IMR-90 (cell line): ENCODE measurements around the gene OR4E2. TPM values are rescaled to one million over a fixed set of nuclear protein-coding genes. Genes with fewer than 3 reads are reported as not detected.

Experiments used
- ATAC-seq: fragments of 200-7000 bp; cut with Tn5 transposase; 2 replicates; pipeline ENCODE4 v1.9.1; 2020; ENCODE audit warnings: low read depth, mild to moderate bottlenecking, moderate library complexity
- BruUV-seq: library from RNA; stranded (reverse); fragments of 400-500 nt; replicated peaks from 2 replicates; lab custom pipeline; 2021; lab: Mats Ljungman, UMichigan
- CTCF ChIA-PET: fragments of 300-600 bp; formaldehyde crosslinking; extraction: SDS; loops from one replicate; lab custom pipeline; 2021; ENCODE audit warnings: antibody characterized with exemption; lab: Yijun Ruan, JAX
- POLR2A ChIA-PET: fragments of 300-600 bp; sonication (Branson Sonifier 250); formaldehyde crosslinking; loops from one replicate; lab custom pipeline; 2022; ENCODE audit warnings: antibody characterized with exemption; ENCODE audit not compliant: unreplicated experiment; lab: Charles Lee
- DNase-seq: peaks from one replicate; pipeline ENCODE4 v3.0.0; 2013
- H2AFZ ChIP-seq: replicated peaks from 2 replicates; pipeline ENCODE3; 2013; ENCODE audit warnings: low read length, mild to moderate bottlenecking; ENCODE audit not compliant: poor library complexity
- H2AK5ac ChIP-seq: 2 replicates; pipeline ENCODE4 v1.6.1; 2013; ENCODE audit warnings: low read depth, low read length, inconsistent platforms
- H2AK9ac ChIP-seq: replicated peaks from 2 replicates; pipeline ENCODE3; 2013; ENCODE audit warnings: mild to moderate bottlenecking, low read depth, low read length, moderate library complexity; ENCODE audit not compliant: poor library complexity
- H2BK120ac ChIP-seq: 2 replicates; pipeline ENCODE4 v1.6.1; 2013; ENCODE audit warnings: low read depth, low read length, inconsistent platforms
- H2BK15ac ChIP-seq: 3 replicates; pipeline ENCODE4 v1.6.1; 2013; ENCODE audit warnings: low read depth, low read length, inconsistent platforms
- H2BK20ac ChIP-seq: 2 replicates; pipeline ENCODE4 v1.6.1; 2013; ENCODE audit warnings: low read depth, mild to moderate bottlenecking, inconsistent platforms, low read length, moderate library complexity
- H2BK5ac ChIP-seq: 2 replicates; pipeline ENCODE4 v1.6.1; 2013; ENCODE audit warnings: mild to moderate bottlenecking, low read depth, low read length, inconsistent platforms; ENCODE audit not compliant: poor library complexity, severe bottlenecking
- H3K14ac ChIP-seq: replicated peaks from 2 replicates; pipeline ENCODE4 v1.6.1; 2013; ENCODE audit warnings: low read depth, low read length, inconsistent platforms
- H3K18ac ChIP-seq: 2 replicates; pipeline ENCODE4 v1.6.1; 2013; ENCODE audit warnings: low read depth, low read length, control low read depth
- H3K23ac ChIP-seq: 2 replicates; pipeline ENCODE4 v1.6.1; 2013; ENCODE audit warnings: low read depth, low read length, inconsistent platforms
- H3K27ac ChIP-seq: 2 replicates; pipeline ENCODE4 v1.5.1; 2013; ENCODE audit warnings: mild to moderate bottlenecking, control low read depth, low read length; ENCODE audit not compliant: insufficient read depth
- H3K27me3 ChIP-seq: 2 replicates; pipeline ENCODE4 v1.6.1; 2013; ENCODE audit warnings: low read length; ENCODE audit not compliant: control insufficient read depth, insufficient read depth
- H3K36me3 ChIP-seq: 2 replicates; pipeline ENCODE4 v1.6.1; 2013; ENCODE audit warnings: low read length, mixed read lengths; ENCODE audit not compliant: control insufficient read depth, insufficient read depth
- H3K4ac ChIP-seq: 2 replicates; pipeline ENCODE4 v1.6.1; 2013; ENCODE audit warnings: low read depth, low read length, inconsistent platforms
- H3K4me1 ChIP-seq: 2 replicates; pipeline ENCODE4 v1.6.1; 2013; ENCODE audit warnings: low read length, mixed read lengths; ENCODE audit not compliant: control insufficient read depth, insufficient read depth
- H3K4me2 ChIP-seq: 2 replicates; pipeline ENCODE4 v1.6.1; 2013; ENCODE audit warnings: low read depth, mild to moderate bottlenecking, control low read depth, low read length, moderate library complexity
- H3K4me3 ChIP-seq: 2 replicates; pipeline ENCODE4 v1.5.1; 2013; ENCODE audit warnings: low read depth, mild to moderate bottlenecking, control low read depth, low read length, moderate library complexity; ENCODE audit not compliant: insufficient read depth
- H3K56ac ChIP-seq: 2 replicates; pipeline ENCODE4 v1.6.1; 2013; ENCODE audit warnings: low read length, inconsistent platforms; ENCODE audit not compliant: insufficient read depth; ENCODE audit errors: extremely low read depth
- H3K79me1 ChIP-seq, 2 experiments: 2 replicates each; pipeline ENCODE4 v1.6.1; 2013; ENCODE audit warnings: low read length in 2 of 2, inconsistent platforms in 1 of 2, low read depth in 1 of 2
- H3K9ac ChIP-seq: 2 replicates; pipeline ENCODE4 v1.6.1; 2013; ENCODE audit warnings: low read depth, low read length, control low read depth
- H3K9me1 ChIP-seq: 2 replicates; pipeline ENCODE4 v1.6.1; 2013; ENCODE audit warnings: low read length, inconsistent platforms; ENCODE audit not compliant: insufficient read depth
- H3K9me3 ChIP-seq: 2 replicates; pipeline ENCODE4 v1.6.1; 2013; ENCODE audit warnings: low read length; ENCODE audit not compliant: control insufficient read depth, insufficient read depth
- H4K20me1 ChIP-seq: 2 replicates; pipeline ENCODE4 v1.6.1; 2013; ENCODE audit warnings: low read length, inconsistent platforms; ENCODE audit not compliant: insufficient read depth
- H4K5ac ChIP-seq: 2 replicates; pipeline ENCODE4 v1.6.1; 2013; ENCODE audit warnings: mild to moderate bottlenecking, low read depth, low read length, control low read depth
- H4K8ac ChIP-seq, 2 experiments: 2 replicates each; pipeline ENCODE4 v1.6.1; 2013; ENCODE audit warnings: low read depth in 2 of 2, low read length in 2 of 2, control low read depth in 1 of 2, inconsistent platforms in 1 of 2
- H4K91ac ChIP-seq: 2 replicates; pipeline ENCODE4 v1.6.1; 2013; ENCODE audit warnings: low read depth, low read length, inconsistent platforms; ENCODE audit not compliant: insufficient read depth
- NFE2L2 ChIP-seq: fragments of 150-350 bp; IDR thresholded peaks from 2 replicates; pipeline ENCODE4 v1.6.1; 2016; ENCODE audit warnings: low read depth, mild to moderate bottlenecking, low read length
- SMC3 ChIP-seq: fragments of 150-350 bp; IDR thresholded peaks from 2 replicates; pipeline ENCODE4 v1.6.1; 2016; ENCODE audit warnings: low read depth, mild to moderate bottlenecking, antibody characterized with exemption, low read length, moderate library complexity
- WGBS, 2 experiments: methylation state at CpG; one replicate each; pipeline versions ENCODE4 v1.1.5 to v1.1.7; 2013; ENCODE audit warnings: missing lambda C conversion rate in 2 of 2; ENCODE audit not compliant: insufficient read length in 1 of 2; ENCODE audit errors: extremely low coverage in 2 of 2; 5-methylcytosine and 5-hydroxymethylcytosine counted together
- dilution Hi-C: fragments of 300-500 bp; cut with HindIII; formaldehyde crosslinking; loops from one replicate; pipeline ENCODE4 v1.14.3; 2018; ENCODE audit warnings: low sequenced_read_pairs; ENCODE audit not compliant: unreplicated experiment
- in situ Hi-C: fragments of 300-500 bp; cut with MboI; formaldehyde crosslinking; loops from 3 replicates; pipeline ENCODE4 v1.14.3; 2019; ENCODE audit warnings: low sequenced_read_pairs, inconsistent platforms, mixed read lengths
- intact Hi-C: fragments of 100-400 bp; cut with micrococcal nuclease; formaldehyde crosslinking; loops from 2 replicates; pipeline ENCODE4 v1.10.0; 2022
- polyA plus RNA-seq, 3 experiments: library from polyadenylated mRNA; depleted of rRNA; stranded (reverse); fragments of >200 nt; gene quantifications; 2 replicates each; pipeline ENCODE4 v1.2.3, GENCODE V29; 2012; ENCODE audit warnings: low replicate concordance in 1 of 3
- total RNA-seq: library from RNA; depleted of rRNA; stranded (reverse); fragments of >200 nt; gene quantifications from 2 replicates; pipeline ENCODE4 v1.2.3, GENCODE V29; 2012

Gene OR4E2
- total and polyA plus RNA-seq, 2 of the 4 experiments (the other 2 are of a cell fraction): not detected

DNA sequence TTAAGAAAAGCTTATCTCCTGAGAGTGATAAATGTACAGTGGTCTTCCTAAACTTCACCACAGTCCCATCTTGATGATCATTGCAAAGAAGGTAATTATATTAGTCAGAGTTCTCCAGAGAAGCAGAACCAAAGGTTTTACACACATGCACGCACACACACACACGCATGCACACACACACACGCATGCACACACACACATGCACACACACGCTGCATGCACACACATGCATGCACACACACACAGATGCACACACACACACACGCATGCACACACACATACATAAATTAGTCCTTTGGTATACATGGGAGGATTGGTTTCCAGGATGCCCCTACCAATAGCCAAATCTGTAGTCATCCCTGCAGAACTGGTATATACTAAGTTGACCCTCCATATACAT lies 580 bp downstream of the OR4E2 start:
- BruUV-seq: no TSS peak
- no peak overlapping the region for H3K27ac ChIP-seq
- ATAC-seq (no peak), DNase-seq (no peak)
- CTCF ChIA-PET: no interaction called here
- H3K23ac ChIP-seq: no peak overlapping the region
- TF ChIP-seq SMC3 (no peak), NFE2L2 (no peak)
- H3K9me3 ChIP-seq: no peaks in the 10 kb centered on the region
- H3K4me2 ChIP-seq: no peak overlapping the region
- dilution Hi-C loops (no loop called here), intact Hi-C loops (no loop called here), in situ Hi-C loops (no loop called here)
- H2AK5ac ChIP-seq: no peak overlapping the region
- no peak overlapping the region for H3K9ac ChIP-seq
- H2BK5ac ChIP-seq: no peak overlapping the region
- no peak overlapping the region for H4K91ac ChIP-seq
- no peak overlapping the region for H2BK20ac ChIP-seq
- H4K20me1 ChIP-seq: no peaks in the 10 kb centered on the region
- H3K4me1 ChIP-seq: no peaks in the 10 kb centered on the region
- no peak overlapping the region for H2AFZ ChIP-seq
- no peaks in the 10 kb centered on the region; the same call in 1 of the 2 replicates for H3K27me3 ChIP-seq
- H3K18ac ChIP-seq: no peak overlapping the region
- no peak overlapping the region for H3K14ac ChIP-seq
- no peak overlapping the region for H4K5ac ChIP-seq
- no peak overlapping the region for H3K4me3 ChIP-seq
- POLR2A ChIA-PET: no interaction called here
- H3K36me3 ChIP-seq: no peaks in the 10 kb centered on the region
- H2BK15ac ChIP-seq: no peak overlapping the region
- H3K9me1 ChIP-seq: no peaks in the 10 kb centered on the region
- H3K79me1 ChIP-seq: no peaks in the 10 kb centered on the region
- H4K8ac ChIP-seq: no peak overlapping the region
- WGBS, 2 experiments: 40% methylated on average over 1 of the region's 5 CpGs; no CpG with 5 or more reads in 1 of the 2 experiments
- no peak overlapping the region for H3K56ac ChIP-seq
- H2AK9ac ChIP-seq: no peak overlapping the region
- H3K4ac ChIP-seq: no peak overlapping the region
- no peak overlapping the region for H2BK120ac ChIP-seq
